Stimulated activated CD4-positive, alpha-beta T cell treated with anti-CD3 and anti-CD28 coated beads, Interleukin-15, amount 100 ng/mL, for 1 hour (primary cell): Measurements from ENCODE around the gene MRPS30.
A peak's percentile ranks its signal among the peaks of the same experiment; 100 is the strongest.
"Not testable (repeated sequence)": the region's sequence is repeated elsewhere in the genome, so short reads cannot be mapped to it uniquely, and the experiment has no call there.

ENCODE experiments used
- DNase-seq, 2 donors: peaks; one replicate each; pipeline ENCODE4 v3.0.0-alpha.2; 2020; ENCODE audit warnings: low read depth in 1 of 2, low spot score in 1 of 2

Gene MRPS30

DNA sequence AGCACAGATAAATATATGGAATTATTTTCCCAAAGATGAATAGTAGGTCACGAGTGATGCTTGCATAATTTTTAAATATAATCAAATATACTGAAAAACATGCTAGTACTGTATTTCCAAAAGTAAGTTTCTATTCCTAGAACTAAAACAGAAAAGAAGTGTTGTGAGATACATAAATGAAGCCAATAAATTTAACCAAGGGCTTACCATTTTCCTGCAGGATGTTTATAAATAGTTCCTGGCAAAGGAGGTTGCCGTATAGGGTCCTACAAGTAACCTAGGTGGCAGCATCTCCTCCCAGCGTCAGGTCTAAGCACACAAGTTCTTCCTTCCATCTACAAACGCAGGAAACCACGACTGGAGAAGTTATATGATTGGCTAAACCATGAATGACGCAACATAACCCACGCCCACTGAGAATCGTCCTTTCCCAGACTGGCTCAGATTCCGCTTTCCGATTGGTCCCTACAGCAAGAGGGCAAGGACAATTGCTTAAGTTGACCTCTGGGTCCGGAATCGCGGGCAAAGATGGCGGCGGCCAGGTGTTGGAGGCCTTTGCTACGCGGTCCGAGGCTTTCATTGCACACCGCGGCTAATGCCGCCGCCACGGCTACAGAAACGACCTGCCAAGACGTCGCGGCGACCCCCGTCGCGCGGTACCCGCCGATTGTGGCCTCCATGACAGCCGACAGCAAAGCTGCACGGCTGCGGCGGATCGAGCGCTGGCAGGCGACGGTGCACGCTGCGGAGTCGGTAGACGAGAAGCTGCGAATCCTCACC lies at the start of gene MRPS30:
Gene MRPS30, plus strand, starts transcription at position 513 of the 780 bp plus-strand sequence. Its CDS starts 16 bp downstream, at position 529.
- peak; percentile 62 to 70 for DNase-seq

DNA sequence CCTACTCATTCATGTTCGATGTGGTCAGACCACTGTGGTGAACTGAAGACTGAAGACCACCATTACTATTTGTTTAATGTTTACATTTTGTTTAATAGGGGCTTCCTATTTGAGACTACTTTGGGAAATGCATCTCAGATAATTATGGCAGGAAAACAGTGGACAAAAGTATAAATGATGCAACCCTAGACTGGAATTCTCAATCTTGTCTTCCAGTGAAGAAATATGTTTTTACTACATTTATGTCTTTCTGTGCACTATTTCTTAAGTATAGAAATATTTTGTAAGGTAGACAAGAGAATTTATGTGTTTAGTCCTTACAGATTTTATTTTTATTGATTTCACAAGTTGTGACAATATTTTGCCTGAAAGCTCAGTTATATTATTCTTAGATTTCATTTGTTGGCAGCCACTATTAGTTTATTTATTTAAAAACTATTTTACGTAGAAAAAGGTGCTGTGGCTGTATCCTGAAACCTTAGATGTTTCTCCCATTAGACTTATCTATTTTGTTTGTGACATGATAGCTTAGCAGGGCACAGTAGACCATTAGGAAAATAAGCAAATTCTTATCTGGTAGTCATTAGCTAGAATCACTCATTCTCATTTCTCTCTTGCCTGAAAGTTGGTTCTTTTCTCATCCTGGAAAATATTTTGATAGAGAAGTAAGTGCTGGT lies 39.4 kb upstream of the MRPS30 start:
- no peak for DNase-seq

DNA sequence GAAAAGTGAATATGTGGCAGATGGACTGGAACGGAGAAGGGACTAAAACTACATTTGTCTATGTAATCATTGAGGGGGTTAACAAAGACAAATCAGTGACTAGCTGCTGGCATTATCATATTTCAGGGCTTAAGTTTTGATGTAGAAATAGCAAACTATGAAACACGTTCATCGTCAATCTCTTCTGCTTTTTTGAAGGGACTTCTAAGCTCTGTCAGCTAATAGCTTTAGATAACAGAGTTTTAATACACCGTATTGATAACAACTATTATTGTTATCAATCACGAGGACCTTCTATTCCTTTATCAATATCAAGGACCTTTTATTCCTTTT lies 38.9 kb upstream of the MRPS30 start:
- DNase-seq: no peak

DNA sequence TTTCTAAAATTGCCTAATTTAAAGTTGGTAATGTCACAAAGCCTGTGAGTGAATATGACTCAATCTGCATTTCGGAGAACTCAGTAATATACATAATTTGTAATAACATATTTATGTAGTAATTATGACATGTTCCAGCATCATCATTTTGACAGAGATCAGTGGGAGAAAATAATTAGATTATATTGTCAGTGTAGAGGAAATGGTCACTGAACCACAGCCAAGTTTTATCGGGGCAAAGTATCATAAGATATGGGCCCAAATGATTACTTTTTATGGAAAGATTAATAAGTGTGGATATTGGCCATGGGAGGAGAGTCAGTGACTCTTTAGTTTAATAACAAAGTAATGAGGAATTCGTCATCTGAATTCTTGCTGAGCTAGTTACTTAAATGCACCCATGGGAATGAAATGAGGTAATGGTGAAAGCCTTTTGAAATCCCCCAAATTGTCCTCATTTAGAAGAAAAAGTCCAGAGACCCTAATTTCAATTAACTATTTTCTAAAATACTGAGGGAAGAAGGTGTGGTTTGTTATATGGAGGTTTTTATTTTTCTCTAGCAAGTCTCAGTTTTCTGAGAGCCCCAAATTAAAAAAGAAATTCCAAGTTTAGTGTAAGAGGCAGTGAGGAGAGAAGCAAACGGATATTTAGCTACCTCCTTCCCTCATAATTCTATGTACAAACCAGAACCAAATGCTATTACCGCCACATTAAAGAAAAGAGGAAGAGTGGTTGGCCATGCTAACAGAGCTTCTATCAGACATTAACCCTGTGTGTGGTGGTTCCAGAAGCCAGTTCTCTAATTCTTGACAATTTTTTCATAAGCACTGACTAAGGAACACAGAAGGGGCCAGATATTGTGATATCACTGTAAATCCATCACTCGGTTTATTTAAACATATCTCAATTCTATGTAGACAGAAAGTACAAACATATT lies 37.7 kb upstream of the MRPS30 start:
- DNase-seq: no peak

DNA sequence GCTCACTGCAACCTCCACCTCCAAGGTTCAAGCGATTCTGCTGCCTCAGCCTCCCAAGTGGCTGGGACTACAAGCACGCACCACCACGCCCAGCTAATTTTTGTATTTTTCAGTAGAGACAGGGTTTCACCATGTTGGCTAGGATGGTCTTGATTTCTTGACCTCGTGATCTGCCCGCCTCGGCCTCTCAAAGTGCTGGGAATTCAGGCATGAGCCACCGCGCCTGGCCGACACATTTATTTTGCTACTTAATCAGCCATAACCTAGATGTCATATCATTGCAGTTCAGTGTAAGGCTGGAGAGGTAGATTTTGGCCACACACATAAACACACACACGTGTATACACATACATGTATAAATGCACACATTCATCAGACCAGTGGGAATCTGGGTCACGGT lies 36.4 kb upstream of the MRPS30 start:
- not testable (repeated sequence) for DNase-seq

DNA sequence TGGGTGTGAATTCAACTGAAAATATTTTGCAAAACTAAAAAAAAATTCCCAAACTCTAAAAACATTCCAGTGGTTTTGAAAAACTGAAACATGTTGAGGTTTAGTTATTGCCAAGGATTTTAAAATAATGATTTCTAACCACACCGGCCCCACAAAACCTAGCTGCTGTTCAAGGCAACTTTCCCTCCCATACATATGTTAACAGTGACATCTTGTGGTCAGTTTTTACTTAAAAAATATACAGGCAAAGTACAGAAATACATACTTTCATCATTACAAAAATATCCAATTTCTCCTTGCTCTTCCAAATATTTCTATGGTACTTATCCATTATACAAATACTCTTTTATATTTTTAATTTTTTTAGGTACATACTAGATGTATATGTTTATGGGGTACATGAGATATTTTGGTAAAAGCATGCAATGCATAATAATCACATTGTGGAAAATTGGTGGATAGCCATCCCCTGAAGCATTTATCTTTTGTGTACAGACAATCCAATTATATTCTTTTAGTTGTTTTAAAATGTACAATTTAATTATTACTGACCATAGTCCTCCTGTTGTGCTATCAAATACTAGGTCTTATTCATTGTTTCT lies 34.4 kb upstream of the MRPS30 start:
- DNase-seq: no peak

DNA sequence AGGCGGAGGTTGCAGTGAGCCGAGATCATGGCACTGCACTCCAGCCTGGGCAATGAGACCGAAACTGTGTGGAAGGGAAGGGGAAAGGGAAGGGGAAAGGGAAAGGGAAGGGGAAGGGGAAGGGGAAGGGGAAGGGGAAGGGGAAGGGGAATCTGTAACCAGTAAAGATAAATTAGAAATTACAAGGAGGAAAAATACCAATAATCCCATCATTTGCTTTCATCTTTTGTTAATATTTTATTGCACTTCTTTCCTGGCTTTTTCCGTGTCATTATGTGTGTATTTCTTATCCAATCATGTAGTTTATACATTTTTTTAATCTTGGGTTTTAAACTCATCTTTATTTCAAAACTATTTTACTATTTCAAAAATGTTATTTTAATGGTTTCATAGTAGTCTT lies 29.6 kb upstream of the MRPS30 start:
- no peak for DNase-seq

DNA sequence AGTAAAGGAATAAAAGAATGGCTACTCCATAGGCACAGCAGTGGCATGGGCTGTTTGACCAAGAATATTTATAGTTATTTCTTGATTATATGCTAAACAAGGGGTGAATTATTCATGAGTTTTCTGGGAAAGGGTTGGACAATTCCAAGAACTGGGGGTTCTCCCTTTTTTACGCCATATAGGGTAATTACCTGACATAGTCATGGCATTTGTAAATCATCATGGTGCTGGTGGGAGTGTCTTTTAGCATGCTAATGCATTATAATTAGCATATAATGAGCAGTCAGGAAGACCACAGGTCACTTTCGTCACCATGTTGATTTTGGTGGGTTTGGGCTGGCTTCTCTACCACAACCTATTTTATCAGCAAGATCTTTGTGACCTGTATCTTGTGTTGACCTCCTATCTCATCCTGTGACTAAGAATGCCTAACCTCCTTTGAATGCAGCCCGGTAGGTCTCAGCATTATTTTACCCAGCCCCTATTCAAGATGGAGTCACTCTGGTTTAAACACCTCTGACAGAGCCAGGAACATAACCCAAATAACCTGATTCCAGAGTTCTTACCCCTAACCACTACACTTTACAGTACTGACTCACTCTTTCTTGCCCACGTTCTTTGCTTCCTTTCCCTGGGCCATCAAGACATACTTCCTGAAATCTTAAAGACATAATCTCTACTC lies 25.0 kb upstream of the MRPS30 start:
- no peak for DNase-seq

DNA sequence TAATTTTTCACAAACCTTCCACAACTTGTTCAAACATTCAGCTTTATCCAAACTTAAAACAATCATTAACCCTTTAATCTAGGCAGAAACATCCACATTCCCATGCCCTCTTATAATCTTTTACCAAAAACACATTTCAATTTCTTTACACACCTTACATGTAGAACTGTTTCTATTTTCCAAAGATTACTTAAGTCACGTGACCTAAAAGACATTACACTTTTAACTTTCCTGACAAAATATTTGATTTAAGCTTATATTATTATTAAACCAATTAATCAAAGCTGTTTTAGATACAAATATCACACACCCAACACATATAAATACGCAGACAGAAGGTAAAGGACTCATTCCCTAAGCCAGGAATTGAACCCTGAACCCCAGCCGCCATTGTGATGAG lies 21.0 kb upstream of the MRPS30 start:
- no peak for DNase-seq

DNA sequence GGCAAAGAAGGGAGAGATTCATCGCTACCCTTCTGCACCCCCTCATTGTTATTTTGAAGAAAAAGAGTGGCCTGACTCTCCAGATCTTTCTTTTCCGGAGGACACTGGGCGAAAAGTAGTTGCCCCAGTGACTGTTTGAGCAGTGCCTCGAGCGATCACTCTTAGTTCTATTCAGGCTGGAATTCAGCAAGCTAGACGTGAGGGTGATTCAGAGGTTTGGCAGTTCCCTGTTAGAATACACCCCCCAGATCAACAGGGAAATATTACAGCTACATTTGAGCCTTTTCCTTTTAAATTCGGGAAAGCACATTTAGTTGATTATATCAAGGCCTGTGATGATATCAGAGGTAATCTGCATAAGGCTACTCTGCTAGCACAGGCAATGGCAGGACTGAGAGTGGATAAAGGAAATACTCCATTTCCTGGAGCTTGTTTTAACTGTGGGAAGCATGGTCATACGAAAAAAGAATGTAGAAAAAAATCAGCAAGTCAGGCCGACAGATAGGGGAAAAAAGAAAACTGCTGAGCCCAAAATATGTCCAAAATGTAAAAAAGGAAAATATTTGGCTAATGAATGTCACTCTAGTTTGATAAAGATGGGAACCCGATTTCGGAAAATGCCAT lies 19.3 kb upstream of the MRPS30 start:
- DNase-seq: not testable (repeated sequence)

DNA sequence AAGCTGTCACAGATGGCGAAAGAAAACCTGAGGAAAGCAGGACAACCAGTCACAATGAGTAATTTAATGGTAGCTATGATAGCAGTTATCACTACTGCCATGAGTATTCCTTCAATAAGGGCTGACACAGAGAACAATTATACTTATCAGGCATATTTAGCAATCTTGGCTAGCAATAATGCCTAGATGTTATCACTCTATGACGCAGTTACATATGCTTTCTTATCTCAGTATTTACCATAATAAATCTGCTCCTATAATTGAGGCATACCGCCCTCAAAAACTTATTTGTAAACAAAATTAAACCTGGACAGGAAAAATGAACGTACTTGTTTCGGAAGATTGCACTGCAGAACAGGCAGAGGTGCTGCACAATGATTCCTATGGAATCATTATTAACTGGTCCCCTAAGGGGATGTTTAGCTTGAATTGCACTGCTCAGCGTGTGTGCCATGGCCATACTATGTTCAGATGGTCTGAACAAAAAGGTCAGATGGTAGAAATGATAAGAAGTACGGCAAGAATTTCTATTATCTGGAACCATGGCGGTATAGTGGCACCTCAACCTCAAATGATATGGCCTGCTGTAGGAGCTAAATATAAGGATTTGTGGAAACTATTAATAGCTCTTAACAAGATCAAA lies 16.6 kb upstream of the MRPS30 start:
- DNase-seq: not testable (repeated sequence)

DNA sequence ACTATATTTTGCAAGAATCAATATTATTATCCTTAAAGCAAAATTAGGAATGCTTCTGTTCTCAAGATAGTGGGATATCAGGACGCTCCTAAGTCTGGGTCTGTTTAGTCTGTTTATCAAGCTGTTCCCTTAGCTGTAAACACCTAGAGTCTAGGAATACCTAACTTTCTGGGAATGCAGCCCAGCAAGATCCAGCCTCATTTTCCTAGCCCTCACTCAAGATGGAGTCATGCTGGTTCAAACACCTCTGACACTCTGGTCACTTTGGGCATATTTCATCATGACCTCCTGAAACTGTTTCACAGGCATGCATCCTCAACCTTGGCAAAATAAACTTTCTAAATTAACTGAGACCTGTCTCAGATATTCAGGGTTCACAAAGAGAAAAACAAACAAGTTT lies 14.4 kb upstream of the MRPS30 start:
- DNase-seq: no peak

DNA sequence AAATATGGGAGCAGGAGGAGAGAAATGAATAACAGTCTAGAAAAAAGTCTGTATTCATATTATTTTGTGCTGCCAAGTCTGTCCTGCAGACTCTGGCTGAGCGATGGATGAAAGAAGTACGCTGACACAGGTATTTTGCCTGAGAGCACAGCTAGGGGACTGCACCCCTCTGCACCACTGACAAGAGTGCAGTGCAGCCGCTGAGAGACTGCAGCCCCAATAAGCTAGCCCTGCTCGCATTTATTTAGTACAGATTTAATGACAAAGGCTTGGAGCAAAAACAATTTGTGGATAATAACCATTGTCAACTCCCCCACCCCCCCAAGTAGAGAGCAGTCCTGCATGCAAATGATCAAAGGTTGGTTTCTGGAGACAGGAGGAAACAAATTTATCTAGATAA lies 13.3 kb upstream of the MRPS30 start:
- DNase-seq: no peak

DNA sequence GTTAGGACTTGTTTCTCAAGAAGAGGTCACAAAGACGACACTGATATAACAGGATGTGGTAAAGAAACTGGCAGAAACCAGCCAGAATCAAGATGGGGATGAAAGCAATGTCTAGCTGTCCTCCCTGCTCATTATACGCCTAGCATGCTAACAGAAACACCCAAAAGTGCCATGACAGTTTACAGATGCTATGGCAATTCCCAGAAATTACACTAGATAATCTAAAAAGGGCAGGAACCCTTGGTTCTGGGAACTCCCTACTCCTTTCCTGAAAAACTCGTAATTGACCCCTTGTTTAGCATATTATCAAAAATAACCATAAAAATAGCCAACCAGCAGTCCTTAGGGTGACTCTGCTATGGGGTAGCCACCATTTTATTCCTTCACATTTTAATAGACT lies 10.9 kb upstream of the MRPS30 start:
- DNase-seq: no peak

DNA sequence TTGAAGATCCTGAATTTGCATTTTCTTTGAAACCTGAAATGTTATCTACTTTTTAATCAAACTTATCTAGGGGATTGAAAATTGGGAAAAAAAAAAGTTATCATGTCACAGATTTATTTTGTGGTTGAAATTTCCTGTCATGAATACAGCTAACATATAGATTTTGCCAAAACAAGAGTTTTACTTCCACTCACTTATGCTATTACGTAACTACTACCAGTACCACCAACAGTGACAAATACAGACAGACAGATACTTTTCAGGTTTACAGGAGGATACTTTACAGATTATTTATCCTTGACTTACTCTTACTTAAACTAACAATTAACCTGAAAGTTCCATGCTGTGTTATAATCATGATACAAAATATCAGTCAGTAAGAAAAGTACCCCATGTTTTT lies 6.8 kb upstream of the MRPS30 start:
- no peak for DNase-seq

DNA sequence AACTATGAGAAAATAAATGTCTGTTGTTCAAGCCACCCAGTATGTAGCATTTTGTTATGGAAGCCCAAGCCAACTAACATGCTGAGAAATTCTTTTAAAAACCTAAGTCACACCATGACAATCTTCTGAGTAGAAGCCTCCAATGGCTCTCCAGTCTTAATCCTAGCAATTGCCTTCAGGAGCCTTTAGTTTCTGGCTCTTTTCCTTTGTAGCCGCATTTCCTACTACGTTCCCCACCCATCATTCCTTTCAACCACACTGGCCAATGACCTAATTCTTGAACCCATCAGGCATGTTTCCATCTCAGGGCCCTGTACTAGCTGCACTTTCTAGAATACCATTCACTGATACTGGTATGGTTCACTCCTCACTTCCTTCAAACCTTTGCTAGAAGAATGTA lies 2.1 kb upstream of the MRPS30 start:
- DNase-seq: no peak

DNA sequence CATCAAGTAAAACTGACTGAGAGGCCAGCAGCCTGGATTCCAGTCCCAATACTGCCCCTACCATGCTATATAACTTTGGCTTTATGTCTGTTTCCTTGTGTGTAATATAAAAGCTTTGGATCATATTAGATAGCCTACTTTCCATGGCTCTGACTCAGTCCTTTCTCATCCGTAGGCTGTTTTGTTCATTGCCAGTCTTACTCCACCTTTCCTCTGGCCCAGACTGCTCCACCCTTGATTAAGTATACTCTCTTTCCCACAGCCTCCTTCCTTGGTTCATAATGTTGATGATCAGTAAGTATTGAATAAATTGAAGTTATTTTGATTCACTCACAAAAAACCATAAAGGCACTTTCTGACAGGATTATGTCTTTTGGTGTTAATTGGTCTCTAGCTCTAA lies 1.5 kb upstream of the MRPS30 start:
- DNase-seq: no peak

DNA sequence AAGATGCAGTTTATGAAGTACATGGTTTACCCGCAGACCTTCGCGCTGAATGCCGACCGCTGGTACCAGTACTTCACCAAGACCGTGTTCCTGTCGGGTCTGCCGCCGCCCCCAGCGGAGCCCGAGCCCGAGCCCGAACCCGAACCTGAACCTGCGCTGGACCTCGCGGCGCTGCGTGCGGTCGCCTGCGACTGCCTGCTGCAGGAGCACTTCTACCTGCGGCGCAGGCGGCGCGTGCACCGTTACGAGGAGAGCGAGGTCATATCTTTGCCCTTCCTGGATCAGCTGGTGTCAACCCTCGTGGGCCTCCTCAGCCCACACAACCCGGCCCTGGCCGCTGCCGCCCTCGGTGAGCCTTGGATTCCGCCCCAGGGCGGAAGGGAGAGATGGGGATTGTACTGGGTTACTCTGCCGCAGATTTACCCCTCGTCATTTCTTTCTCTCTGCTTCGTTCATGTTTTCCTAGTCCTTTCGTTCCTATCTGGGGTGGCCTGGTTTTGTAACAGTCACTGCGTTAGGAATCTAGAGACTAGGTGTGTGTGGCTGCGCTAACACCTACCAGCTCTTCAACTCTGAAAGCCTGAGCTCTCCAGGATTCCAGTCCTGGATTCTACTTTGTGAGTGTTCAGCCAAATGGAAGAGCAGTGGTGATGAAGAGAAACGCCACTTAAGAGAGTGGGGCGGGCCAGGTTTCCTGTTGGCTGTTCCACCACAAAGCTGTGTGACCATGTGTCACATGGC lies 638 bp downstream of the MRPS30 start:
- DNase-seq: peak; percentile 6 to 8

DNA sequence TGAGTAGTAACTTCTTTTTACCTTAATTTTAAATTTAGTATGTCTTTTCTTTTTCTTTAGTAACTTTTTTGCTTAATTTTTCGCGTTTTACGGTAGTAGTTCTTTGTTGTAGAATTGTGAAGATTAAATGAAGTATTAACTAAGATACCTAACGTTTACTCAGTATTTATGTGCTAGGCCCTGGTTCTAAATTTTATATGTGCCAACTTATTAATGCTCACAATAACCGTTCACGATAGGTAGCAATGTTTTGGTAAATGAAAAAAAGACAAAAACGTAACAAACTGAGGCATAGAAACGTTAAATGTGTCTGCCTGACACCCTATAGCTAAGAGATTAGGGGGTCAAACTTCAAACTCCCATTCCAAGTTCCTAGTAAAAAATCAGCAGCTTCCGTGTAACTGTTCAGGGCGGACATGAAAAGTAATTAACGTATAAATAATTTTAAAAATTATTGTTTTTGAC lies 1.2 kb downstream of the MRPS30 start:
- no peak for DNase-seq
